HCEC 1CT (cell line): ENCODE results near the gene F13A1.

Experiments
- DNase-seq: peaks from one replicate; pipeline ENCODE4 v3.0.0-alpha.2; 2017

F13A1 gene

DNA sequence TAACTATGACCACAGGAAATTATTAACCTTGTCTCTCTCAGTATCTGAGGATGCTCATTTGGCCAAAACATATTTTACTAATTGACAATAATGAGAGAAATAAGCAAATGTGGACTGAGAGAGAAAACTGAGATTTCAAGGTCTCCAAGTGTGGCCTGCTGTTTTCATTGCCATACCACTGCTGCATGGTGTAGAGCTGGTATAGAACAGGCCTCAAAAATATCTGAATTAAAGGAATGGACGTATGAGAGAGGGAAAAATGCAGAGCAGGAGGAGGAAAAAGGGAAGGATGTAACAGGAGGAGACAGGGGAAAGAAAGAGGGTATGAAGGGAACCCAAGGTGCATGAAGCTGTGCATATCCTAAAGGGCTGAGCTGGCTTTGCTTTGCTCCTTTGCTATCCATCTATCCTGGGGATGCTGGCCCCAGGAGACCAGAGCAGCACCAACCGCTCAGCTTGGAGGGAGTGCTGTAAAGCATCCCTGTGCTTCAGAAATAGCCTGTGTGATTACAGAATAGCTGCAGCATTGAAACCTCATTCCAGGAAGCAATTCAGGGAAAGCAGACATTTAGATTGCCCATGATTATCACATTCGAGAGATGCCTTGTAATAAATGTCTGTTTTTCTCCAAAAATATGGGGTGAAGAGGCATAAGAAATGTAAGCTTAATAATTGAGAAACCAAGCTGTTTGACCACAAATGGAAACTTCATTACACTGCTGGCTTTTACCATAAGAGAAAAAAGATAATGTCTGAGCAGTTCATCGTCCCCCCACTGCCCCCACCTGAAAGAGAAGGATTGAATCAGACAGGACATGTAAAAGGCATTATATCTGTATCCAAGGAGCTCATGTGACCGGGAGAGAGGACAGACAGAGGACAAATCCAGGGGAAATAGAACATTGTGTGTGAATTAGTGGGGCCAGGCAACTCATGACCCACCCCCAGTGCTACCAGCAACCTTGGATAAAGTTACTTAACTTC lies 80.6 kb downstream of the F13A1 start:
- DNase-seq: no peak

DNA sequence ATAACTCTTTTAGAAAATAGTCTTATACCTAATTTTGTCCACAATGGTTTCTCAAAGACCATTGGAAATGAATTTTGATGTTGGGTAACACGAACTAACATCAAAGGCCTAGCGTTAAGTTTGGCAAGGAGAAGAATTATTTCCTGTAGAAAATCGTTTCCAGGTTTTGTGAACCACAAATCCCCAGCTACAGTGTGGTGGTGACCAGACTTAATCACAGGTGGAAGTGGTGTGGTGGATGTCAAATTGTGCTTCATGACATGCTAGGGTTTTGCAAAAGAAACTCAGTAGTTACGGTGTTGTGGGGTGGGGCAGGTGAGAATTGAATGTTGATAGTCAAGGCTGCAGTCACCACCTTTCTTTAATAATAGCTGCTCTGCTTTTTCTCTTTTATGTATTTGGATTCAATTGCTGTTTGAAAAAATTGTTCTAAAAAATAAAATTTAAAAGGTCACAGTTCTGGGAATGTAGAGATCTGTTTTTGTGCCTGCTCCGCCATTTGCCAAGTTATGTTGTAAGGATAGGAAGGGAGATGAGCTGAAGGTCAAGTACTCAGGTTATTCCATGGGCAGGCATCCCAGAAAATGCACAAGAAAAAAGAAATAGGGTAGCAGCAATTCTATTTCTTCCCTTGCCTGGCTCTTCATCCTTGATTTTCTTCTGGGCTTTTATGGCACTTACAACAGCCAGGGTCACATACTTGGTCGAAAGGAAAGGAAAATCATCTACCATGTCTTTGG lies 83.6 kb downstream of the F13A1 start:
- no peak for DNase-seq

DNA sequence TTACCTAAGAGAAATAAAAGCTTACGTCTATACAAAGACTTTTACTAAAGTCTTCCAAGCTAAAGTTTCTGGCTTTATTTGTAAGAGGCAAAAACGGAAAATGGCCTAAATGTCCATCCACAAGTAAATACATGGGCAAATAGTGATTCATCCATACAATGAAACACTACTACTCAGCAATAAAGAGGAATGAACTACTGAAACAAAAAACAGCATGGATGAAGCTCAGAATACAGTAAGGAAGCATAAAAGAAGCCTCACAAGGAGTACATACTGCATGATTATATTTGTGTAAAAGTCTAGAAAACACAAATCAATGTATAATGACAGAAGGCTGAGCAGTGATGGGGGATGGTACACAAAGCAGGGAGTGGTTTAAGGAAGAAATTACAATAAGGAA lies 84.7 kb downstream of the F13A1 start:
- DNase-seq: no peak

DNA sequence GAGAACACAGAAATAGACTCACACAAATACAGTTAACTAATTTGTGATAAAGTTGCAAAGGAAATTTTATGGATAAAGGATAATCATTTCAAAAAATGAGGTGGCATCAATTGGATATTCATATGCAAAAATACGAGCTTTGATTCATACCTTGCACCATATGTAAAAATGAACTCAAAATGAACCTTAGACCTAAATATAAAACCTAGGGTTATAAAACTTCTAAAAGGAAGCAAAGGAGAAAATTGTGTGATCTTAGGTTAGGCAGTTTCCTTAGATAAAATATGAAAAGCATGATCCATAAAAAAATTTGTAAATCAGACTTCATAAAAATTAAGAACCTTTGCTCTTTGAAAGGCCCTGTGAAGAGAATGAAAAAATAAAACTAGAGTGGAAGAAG lies 85.5 kb downstream of the F13A1 start:
- DNase-seq: no peak

DNA sequence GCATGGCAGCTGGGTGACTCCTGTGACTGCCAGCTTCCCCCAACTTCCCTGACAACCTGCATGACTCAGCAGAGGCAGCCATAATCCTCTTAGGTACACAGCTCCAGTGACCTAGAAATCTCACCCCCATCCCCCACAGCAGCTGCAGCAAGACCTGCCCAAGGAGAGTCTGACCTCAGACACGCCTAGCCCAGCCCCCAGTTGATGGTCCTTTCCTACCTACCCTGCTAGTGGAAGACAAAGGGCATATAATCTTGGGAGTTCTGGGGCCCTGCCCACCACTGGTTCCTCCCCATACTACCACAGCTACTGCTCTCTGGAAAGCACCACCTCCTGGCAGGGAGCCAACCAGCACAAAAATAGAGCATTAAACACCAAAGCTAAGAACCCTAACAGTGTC lies 90.2 kb downstream of the F13A1 start:
- no peak for DNase-seq

DNA sequence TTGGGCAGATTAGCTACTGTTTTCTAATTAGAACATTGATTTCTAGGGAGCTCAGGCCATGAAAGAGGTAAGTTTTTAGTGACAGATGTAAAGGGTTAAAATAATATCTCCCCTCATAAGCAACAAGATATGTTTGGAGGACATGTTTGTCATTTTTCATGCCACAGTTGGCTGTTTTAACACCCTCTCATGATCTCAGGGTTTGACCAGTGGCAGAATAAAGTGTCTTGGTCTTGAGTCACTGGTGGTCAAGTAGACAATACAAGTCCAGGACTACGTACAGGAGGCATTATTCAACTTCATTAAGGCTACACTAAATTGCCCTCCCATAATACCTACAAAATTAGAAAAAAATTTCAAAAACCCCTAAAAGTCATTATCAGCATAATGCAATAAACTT lies 92.6 kb downstream of the F13A1 start:
- DNase-seq: no peak

DNA sequence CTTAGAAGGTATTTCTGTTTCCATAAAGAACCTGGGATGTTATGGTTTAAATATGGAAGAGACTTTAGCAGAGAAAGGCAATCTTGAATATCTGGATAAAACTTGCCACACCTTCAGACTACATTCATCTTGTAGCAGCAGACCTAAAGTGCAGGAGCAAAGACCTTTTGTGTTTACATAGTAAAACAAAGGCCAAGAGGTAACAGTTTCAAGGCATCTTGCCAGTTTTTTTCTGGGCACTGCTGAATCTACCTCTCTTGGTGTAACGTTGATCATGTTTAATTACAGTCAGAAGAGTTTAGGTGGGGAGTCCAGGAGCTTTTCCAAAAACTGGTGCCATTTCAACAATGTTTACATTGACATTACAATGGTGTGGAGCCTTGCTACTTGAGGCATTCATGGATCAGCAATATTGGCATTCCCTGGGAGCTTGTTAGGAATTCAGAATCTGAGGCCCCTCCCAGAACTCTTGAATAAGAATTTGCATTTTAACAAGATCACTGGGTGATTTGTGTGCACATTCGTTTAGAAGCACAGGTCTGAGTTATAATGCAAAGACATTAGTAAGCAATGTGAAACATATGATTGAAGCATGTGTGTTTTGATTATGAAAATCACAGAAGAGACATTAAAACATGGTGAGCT lies 94.5 kb downstream of the F13A1 start:
- DNase-seq: no peak

DNA sequence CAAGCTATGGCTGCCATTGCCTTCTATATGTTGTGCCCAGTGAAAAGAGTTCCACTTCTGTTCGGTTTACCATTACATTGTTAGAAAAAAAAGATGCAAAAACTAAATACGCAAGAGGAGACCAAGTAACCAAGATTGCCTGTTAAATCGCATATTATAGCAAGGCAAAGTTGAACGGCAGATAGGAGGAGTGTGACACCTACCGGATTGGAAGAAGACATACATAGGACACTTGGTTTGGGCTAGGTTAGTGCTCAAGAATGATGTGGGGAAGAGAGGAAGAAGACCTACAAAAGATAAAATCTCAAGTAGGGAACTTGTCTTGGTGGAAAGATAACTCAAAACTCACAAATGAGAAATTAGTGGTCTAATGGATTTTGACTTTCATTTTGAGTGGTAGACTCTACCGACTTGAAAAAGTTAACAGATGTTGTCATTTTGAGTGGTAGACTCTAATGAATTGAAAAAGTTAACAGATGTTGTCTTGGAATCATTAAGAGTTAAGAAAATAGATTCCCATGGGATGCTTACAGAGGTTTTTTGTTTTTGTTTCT lies 95.5 kb downstream of the F13A1 start:
- no peak for DNase-seq

DNA sequence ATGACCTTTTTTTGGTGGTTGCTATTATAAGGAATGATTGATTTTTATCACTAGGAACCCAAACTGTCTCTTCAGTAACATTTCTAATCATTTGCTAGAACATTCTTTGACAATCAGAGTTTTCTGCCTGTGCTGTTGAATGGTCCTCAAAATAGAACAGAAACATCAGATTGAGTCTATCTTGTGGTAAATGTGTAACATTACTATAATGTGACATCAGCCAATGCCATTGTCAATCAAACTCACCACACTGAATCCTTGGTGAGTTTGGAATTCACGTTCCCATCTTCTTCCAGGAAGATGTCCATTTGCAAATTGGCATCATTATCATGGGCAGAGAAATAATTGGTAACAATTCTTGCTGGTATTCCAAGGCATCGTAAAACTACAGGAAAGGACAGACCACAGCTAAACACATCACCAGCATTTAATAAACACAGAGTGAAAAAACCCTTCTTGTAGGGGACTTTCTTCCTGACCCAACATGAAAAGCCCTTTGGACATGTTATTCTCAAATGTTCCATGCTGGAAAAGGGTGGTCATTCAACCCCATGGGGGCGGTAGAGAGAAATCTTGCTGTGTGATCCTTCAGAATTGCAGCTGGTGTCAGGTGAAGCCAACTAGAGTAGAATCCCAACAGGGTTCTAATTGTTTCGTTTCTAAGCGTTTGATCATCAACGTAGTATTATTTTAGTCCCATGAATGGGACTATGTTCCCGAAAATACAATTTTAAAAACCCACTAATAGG lies 98.5 kb downstream of the F13A1 start:
- no peak for DNase-seq

DNA sequence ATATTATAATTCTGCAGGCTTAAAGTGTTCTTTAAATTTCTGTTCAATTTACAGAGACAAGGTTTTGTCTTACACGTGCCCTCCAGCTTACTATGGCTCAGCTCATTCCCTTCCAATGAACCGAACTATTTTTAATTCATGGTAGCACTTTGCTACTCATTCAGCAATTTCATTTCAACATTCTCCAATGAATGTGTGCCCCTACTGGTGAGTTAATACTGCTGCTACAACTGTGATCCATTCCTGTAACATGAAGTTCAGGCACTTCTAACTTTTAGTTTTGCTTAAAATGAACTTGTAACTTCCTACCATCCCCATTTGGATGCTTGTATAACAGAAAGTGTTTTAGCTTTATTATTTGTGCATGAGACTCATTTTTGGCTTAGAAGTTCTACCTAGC lies 99.7 kb downstream of the F13A1 start:
- DNase-seq: no peak

DNA sequence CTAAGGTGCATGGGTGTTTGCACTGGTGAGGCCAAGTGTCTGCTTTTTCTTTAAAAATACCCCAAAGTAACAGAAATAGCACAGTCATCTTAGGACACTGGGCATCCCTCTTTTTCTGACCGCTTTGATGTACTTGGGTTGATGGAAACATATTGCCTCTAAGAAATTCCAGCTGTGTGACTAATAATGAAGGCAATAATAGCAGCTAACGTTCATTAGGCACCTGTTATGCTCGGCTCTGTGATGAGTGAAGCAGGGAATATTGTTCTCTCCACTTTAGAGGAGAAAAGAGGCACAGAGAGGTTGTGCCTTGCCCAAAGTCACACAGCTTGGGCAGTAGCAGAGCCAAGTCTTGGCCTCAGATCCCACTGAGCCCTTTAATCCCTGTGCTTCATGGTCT lies 100.7 kb downstream of the F13A1 start:
- no peak for DNase-seq

DNA sequence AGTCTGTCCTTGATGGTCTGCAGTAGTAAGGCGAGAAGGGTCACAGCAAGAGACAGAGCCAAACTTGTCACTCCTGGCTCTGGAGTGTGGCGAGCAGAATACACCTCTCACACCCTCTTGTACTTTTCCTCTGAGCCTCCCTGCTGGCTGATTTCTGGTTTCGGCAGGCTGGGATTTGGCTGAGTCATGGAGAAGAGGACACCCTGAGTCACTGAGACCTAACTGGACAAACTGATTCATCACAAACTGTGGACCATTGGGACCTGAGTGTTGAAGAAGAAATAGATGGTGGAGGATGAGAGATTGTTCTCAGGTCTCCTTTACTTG lies 101.7 kb downstream of the F13A1 start:
- no peak for DNase-seq

DNA sequence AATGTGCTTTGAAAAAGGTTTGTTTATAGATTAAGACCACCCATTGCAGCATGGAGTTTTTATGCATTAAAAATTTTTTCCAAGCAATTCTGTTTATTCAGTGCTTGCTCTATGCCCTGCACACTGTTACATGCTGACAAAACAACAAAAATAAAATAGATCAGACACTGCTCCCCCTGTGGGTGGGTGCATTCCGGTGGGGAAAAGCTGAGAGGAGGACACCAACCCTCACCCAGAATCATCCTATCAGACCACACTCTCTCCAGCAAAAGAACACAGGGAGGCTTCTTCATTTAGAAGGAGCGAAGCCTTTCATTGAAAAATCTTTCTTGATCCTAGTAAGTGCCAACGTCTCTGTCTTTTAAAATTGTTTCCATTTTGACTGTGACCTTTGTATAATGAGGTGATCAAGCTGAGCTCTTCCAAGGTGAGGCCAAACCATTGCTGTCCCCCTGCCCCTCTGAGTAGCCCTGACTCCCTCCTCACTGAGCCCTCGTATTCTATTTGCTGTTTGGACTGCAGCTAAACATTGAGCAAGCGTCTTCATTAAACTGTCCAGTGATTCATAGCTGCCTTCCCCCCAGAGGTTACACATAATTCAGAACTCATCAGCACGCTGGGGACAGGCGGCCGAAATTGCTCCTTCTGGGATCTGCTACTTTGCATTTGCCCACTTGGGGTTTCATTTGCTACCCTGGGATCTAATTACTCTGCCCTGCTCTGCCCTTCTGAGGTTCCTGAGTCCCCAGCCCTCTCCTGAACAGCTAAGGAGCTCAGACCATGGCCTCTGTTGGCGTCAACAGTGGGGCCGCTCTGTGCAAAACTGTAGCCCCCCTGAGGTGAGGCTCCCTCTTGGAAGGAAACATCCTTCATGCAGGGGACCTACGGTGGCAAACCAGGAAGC lies 102.4 kb downstream of the F13A1 start:
- DNase-seq: no peak

DNA sequence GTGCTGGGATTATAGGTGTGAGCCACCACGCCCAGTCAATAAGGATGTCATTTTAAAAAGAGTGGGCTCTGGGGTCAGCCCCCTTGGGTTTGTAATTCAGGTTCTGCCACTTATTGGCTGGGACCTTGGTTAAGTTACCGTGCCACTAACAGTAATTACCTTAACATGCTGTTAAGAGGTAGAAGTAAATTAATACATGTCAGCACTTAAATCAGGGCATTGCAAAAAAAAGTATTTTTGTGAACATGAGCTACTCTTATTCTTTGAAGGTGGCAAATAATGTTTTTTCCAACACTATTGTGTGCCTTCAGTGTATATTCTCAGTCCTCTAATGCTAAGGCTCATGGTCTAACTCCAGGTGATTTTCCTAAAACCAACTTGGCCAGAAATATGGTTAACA lies 109.5 kb downstream of the F13A1 start:
- no peak for DNase-seq

DNA sequence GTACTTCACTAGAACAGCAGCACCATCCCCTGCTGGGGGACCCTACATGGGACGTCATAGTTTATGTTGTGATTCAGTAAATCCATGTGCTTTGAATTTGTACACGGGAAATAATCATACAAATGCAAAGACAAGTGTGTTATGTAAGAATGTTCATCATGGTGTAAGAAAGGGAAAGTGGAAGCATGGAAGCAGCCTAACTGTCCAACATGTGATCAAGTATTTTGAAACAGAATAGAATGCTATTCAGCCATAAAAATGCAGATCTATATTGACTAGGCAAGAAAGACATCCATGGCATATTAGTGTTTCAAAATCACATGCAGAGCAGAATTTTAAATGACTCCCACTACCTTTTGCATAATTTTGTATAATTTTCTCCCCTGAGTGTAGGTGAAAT lies 117.6 kb downstream of the F13A1 start:
- DNase-seq: no peak

DNA sequence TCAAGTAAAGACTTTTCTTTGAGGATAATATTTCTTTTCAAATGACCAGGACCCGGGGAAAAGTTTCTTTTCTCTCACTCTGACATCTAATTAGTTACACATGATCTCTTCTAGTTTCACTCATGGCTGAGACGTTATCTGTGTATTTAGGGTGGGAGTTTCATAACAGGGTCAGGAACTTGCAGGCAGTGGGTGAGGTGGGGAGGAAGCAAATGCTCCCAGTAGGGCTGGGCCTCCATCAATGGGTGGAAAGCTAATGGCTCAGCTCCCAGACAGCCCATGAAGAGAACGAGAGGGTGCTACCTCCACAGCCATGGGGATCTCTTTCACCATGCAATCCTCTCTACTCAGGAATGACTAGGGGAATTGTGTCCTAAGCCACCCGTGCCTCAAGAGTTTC lies 119.3 kb downstream of the F13A1 start:
- no peak for DNase-seq

DNA sequence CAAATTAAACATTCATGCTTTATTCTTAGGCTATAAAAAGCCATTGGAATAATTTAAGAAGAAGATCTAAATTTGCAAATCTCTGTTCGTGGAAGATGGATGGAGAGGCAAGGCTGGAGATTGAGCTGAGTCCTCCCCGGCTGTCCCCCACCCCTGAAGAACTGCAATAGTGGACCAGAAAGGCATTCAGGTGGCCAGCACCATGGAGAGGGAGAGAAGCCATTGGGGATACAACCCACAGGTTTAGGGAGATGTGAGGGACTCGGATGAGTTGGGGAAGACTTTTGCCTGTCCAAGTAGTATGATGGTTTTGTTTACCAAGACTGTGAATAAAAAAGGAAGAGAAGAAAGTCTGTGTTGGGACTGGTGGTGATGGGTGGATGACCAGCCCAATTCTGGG lies 120.8 kb downstream of the F13A1 start:
- no peak for DNase-seq

DNA sequence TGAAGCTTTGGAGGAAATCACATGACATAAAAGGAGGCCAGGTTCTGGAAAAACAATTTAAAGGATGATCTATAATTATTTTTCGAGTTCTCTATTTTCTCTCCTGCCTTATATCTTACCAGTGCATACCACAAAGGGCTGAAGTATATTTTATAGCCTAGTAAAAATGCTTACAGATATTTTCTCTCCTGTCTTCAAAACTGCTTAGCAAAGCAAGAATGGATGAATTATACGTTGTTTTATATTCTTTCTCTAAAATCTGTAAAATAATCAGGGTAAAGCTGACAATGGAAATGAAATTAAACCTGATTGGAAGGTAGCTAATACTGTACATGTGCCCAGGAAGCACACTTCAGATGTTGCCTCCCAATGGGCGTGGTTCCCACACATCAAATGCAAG lies 123.7 kb downstream of the F13A1 start:
- DNase-seq: no peak

DNA sequence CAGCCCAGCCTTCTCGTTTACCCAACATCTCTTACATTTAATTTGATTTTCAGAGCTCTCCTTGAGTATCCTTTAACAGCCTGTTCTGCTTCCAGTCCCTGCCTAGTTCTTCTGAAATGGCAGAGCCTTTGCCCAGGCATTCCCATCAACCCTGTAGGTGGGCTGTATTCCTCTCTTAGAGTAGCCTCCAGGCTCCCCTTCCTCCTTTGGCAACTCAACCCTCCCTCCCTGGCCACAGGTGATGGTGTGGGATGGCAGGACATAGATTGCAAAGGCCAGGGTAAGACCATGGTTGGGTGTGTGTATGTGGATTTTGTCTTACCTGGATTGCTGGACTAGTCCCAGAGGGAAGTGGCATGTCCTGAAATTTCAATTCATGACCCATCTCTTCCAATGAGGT lies 125.4 kb downstream of the F13A1 start:
- DNase-seq: no peak

DNA sequence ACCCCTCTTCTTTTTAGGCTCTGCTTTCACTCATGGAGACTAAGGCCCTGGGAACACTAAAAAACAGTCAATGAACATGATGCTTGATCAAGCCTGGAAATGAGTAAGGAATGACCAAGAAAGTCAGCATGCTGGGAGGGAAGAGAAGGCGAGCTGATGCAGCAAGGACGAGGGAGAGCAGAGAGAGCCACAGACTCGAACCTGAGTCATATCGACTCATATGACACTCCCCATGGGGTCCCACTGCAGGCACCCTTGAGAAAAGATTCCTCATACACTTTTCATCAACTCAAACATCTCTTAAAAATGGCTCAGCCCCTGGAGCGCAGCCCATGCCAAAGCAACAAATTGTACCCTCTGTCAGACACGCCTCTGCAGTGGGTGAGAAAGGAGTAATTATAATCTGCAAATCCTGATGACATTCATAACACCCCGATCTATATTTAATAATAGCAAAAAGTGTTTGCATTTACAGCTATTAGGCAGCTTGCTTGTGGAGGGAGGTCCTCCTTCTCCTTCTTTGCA lies 127.2 kb downstream of the F13A1 start:
- DNase-seq: no peak

DNA sequence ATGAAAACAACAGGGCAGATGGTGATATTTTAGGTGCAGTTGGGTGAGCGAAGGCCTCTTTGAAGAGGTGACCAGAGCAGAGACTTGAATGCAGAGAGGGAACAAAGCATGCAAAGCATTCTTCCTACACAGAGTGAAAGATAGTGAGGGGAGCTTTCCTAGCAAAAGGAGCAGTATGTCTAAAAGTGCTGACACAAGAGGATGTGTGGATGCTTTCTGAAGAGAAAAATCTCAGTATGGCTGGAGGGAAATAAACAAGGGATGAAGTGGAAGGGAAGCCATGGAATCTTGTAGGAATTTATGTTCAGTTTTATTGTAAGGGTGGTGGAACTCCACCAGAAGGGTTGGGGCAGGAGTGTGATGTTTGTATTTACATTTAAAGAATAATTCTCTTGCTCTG lies 128.6 kb downstream of the F13A1 start:
- no peak for DNase-seq

DNA sequence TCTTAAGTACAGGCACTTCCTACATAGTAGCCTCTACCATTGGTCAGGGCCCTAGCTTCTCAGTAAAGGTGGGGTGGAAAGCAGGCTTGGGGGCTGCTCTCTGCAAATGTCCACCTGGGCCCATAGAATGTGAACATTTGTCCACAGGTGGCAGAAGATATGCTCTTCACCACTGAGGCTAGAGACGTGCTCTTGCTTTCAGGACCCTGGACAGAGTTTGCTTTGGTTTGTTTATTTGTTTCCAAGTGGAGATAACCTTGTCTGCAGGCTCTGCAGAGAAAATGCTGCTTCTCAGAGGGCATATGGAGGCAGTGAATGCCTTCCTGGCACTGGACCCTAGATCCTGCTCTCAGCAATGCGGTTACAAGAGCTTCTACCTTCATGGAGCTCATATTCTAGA lies 129.0 kb downstream of the F13A1 start:
- no peak for DNase-seq
